HG02623 (cell line): ENCODE data around the gene CCNY.

ENCODE experiments used
- ATAC-seq: cut with Tn5 transposase; IDR thresholded peaks from one replicate; pipeline ENCODE4 v1.9.1; 2021; ENCODE audit warnings: moderate library complexity; ENCODE audit not compliant: unreplicated experiment

Gene CCNY

GRCh38 chr10:35574924-35575352 is 238.6 kb downstream of the CCNY start:
- no peak for ATAC-seq

GRCh38 chr10:35575640-35576039 is 239.3 kb downstream of the CCNY start:
- no peak for ATAC-seq

GRCh38 chr10:35576730-35577129 is 240.4 kb downstream of the CCNY start:
- ATAC-seq: no peak

- ATAC-seq: no peak
These were observed 241.8 kb downstream of the CCNY start for GRCh38 chr10:35577926-35578617.

- ATAC-seq: no peak
These were observed 242.3 kb downstream of the CCNY start for GRCh38 chr10:35578618-35578956.

- ATAC-seq: no peak
These were observed 242.8 kb downstream of the CCNY start for GRCh38 chr10:35579116-35579515.

- no peak for ATAC-seq
These were observed 243.6 kb downstream of the CCNY start for GRCh38 chr10:35579726-35580422.

- ATAC-seq: no peak
These were observed 244.1 kb downstream of the CCNY start for GRCh38 chr10:35580423-35580770.

- ATAC-seq: no peak
These were observed 245.3 kb downstream of the CCNY start for GRCh38 chr10:35581655-35582054.

GRCh38 chr10:35584946-35585345 is 248.6 kb downstream of the CCNY start:
- no peak for ATAC-seq

- ATAC-seq: no peak
These were observed 249.0 kb downstream of the CCNY start for GRCh38 chr10:35585356-35585755.

- ATAC-seq: no peak
These were observed 249.7 kb downstream of the CCNY start for GRCh38 chr10:35585903-35586535.

- no peak for ATAC-seq
These were observed 252.5 kb downstream of the CCNY start for GRCh38 chr10:35588836-35589235.

- ATAC-seq: no peak
These were observed 256.1 kb downstream of the CCNY start for GRCh38 chr10:35592441-35592840.

- ATAC-seq: no peak
These were observed 258.1 kb downstream of the CCNY start for GRCh38 chr10:35594115-35595079.

GRCh38 chr10:35595106-35595505 is 258.8 kb downstream of the CCNY start:
- no peak for ATAC-seq

- no peak for ATAC-seq
These were observed 262.1 kb downstream of the CCNY start for GRCh38 chr10:35598379-35598778.

- ATAC-seq: no peak
These were observed 263.9 kb downstream of the CCNY start for GRCh38 chr10:35600193-35600592.

- ATAC-seq: no peak
These were observed 268.9 kb downstream of the CCNY start, which contains the start of gene GJD4 for GRCh38 chr10:35605191-35605590. Gene GJD4 (plus strand): TSS chr10:35605341. CDS start chr10:35605568, 227 bp downstream.

GRCh38 chr10:35606430-35606829 is 270.1 kb downstream of the CCNY start:
- ATAC-seq: no peak
